Stimulated activated CD4-positive, alpha-beta T cell treated with anti-CD3 and anti-CD28 coated beads, Interleukin-2, amount 100 ng/mL, for 48 hours (primary cell): Measurements from ENCODE around the gene ZNF541.

Source experiments
- DNase-seq, 2 donors: peaks; one replicate each; pipeline ENCODE4 v3.0.0-alpha.2; 2020

The ZNF541 gene

GRCh38 chr19:47540748-47541147 lies 32.2 kb downstream of the ZNF541 start:
- no peak for DNase-seq

- no peak for DNase-seq
Observed at GRCh38 chr19:47539747-47540311, 33.1 kb downstream of the ZNF541 start.

- no peak for DNase-seq
Observed at GRCh38 chr19:47538812-47539211, 34.1 kb downstream of the ZNF541 start.

- DNase-seq = no peak
Observed at GRCh38 chr19:47537493-47537892, 35.5 kb downstream of the ZNF541 start.

- no peak for DNase-seq
Observed at GRCh38 chr19:47534628-47535027, 38.3 kb downstream of the ZNF541 start.

GRCh38 chr19:47531640-47532387 lies 41.1 kb downstream of the ZNF541 start:
- DNase-seq = no peak

GRCh38 chr19:47529018-47529742 lies 43.8 kb downstream of the ZNF541 start:
- no peak for DNase-seq

- no peak for DNase-seq
Observed at GRCh38 chr19:47526798-47527197, 46.1 kb downstream of the ZNF541 start.

GRCh38 chr19:47523473-47523872 lies 49.5 kb downstream of the ZNF541 start:
- DNase-seq = no peak
